Measurements from ENCODE around the gene WDR88. TPM values are rescaled to one million over a fixed set of nuclear protein-coding genes. Genes with fewer than 3 reads are reported as not detected.
"Not testable (repeated sequence)": the region's sequence is repeated elsewhere in the genome, so short reads cannot be mapped to it uniquely, and the experiment has no call there.

Gene WDR88
- total RNA-seq, 4 donors from 2014 or later = not detected

DNA sequence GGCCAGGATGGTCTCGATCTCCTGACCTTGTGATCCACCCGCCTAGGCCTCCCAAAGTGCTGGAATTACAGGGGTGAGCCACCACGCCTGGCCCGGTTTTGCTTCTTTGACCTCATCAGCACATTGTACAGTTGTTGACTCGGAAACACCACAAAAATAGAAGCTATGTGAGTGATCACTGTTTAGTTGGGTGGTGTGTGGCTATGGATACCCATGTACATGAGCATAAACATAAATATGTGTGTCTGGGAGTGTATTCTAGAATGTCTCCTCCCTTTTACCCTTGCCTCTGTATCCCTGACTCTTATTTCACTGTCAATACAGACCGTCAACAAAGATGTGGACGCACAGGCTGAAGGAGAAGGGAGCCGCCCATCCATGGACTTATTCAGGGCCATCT is 14.4 kb upstream of the WDR88 start:
- intact Hi-C loops (cut with DNase I) = no loop called here
- 83 to 97% methylated on average over 8 of the region's 8 CpGs for WGBS, 2 donors
- TF ChIP-seq POLR2A (IDR thresholded peaks at IDR 0.05) = no peak
- TF ChIP-seq, protein P1, sequence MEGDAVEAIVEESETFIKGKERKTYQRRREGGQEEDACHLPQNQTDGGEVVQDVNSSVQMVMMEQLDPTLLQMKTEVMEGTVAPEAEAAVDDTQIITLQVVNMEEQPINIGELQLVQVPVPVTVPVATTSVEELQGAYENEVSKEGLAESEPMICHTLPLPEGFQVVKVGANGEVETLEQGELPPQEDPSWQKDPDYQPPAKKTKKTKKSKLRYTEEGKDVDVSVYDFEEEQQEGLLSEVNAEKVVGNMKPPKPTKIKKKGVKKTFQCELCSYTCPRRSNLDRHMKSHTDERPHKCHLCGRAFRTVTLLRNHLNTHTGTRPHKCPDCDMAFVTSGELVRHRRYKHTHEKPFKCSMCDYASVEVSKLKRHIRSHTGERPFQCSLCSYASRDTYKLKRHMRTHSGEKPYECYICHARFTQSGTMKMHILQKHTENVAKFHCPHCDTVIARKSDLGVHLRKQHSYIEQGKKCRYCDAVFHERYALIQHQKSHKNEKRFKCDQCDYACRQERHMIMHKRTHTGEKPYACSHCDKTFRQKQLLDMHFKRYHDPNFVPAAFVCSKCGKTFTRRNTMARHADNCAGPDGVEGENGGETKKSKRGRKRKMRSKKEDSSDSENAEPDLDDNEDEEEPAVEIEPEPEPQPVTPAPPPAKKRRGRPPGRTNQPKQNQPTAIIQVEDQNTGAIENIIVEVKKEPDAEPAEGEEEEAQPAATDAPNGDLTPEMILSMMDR (IDR thresholded peaks at IDR 0.05) = no peak

DNA sequence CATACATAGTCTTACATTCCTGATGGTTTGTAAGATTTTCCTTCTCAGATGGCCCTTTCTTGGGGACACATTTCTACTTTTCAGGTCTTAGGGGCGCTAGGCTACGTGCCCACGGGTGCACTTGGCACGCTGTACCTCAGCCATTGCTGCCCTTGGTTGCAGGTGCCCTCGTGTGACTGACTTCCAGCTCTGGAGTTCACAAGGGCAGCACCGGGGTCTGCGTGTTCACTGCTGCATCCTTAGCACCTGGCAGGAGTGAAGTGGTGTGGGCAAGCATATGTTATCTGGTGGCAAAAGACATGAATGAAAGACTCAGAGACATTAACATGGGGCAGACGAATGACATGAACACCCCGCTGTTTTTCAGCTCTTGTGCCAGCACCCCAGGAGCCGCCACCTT is 13.3 kb upstream of the WDR88 start:
- DNase-seq = no peak
- 95 to 96% methylated on average over 10 of the region's 10 CpGs for WGBS, 2 donors
- Histone ChIP-seq H3K4me1 (no peaks in the 10 kb centered on the region), H3K4me3 (replicated peaks in 1 of 3) (no peak overlapping the region), H3K27ac (no peak overlapping the region), H3K27me3 (no peaks in the 10 kb centered on the region), H3K36me3 (peaks cover 32 to 35% of the 10 kb centered on the region in 2 donors), H3K9me3 (no peaks in the 10 kb centered on the region)
- no peak for TF ChIP-seq POLR2A (IDR thresholded peaks at IDR 0.05)
- TF ChIP-seq, protein P1 (IDR thresholded peaks at IDR 0.05) = no peak
- intact Hi-C loops (cut with DNase I) = no loop called here

More for the DNA sequence above, 14.4 kb upstream of the WDR88 start:
- Histone ChIP-seq H3K36me3 (peaks cover 32 to 47% of the 10 kb centered on the region in 2 donors), H3K4me1 (no peaks in the 10 kb centered on the region), H3K27ac (no peak overlapping the region), H3K4me3 (replicated peaks in 1 of 3) (no peak overlapping the region), H3K9me3 (no peaks in the 10 kb centered on the region), H3K27me3 (no peaks in the 10 kb centered on the region)
- no peak for DNase-seq

DNA sequence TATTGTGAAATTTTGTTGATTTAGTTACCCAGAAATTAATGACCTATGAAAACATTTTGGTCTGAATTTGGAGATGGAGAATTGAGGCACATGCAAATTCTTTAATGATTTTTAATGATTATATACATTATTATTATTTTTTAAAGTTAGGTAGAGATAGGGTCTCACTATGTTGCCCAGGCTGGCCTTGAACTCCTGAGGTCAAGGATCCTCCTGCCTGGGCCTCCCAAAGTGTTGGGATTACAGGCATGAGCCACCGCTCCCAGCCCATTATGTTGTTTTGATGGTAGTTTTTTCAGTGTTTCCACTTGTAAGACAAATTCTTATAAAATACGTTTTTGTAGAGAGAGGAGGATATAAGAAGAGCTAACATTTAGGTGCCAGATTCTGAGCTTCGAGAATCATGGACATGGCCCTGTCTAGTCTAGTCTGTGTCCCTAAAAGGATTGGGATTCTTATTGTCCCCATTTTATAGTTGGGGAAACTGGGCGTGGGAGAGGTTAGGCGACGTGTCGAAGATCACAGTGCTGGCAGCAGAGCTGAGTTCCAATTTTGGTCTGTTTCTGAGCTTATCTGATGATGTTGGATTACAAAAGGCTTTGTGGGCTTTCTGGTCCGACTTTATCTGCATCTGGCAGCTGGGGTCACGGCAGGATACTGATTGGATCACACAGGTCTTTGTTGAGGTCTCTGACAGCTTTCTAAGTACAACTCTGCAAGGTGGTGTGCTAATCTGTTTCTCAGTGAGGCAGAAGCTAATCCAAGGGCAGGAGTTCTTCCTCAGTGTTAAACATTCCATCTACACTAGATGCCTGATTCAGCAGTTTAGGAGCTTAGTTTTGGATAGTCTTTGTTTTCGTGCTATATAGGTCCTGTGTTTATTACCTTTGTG is 7.5 kb upstream of the WDR88 start:
- H3K36me3 ChIP-seq = peaks cover 8 to 19% of the 10 kb centered on the region in 2 donors
- no peak for DNase-seq
- H3K9me3 ChIP-seq = no peaks in the 10 kb centered on the region
- H3K4me3 ChIP-seq (replicated peaks in 1 of 3) = no peak overlapping the region
- no peaks in the 10 kb centered on the region for H3K4me1 ChIP-seq
- TF ChIP-seq, protein P1 (IDR thresholded peaks at IDR 0.05) = no peak
- TF ChIP-seq POLR2A (IDR thresholded peaks at IDR 0.05) = no peak
- H3K27ac ChIP-seq = no peak overlapping the region
- no peaks in the 10 kb centered on the region for H3K27me3 ChIP-seq
- intact Hi-C loops (cut with DNase I) = loop anchor here (5.0 kb wide), 1 partner anchor 147 kb away; no protein-coding TSS in a partner anchor
- 83 to 85% methylated on average over 10 of the region's 10 CpGs for whole genome bisulfite sequencing, 2 donors

DNA sequence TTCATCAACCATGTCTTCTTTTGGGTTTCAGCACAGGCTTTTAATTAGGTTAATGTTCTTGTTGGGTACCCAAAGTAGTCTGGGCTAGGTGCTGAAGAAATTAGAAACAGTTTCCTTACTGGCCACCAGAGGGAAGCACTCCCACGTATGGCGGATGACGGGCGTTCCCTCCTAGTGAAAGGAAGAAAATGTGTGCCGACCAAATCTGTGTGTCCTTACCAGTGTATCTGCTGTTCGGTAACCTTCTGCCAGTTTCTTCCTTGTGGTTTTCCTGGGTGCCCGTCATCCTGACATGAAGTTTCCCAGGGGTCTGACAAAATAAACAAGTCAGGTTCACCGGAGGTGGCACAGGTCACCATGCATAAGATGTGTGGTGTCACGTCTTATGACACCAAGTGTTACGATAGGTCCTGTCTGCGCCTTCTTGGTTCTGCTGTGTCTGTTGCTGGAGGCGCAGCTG is 6.0 kb upstream of the WDR88 start:
- 40 to 46% methylated on average over 12 of the region's 12 CpGs for WGBS, 2 donors
- no peaks in the 10 kb centered on the region for H3K27me3 ChIP-seq
- no peaks in the 10 kb centered on the region for H3K4me1 ChIP-seq
- no peak overlapping the region for H3K4me3 ChIP-seq (replicated peaks in 1 of 3)
- no peak overlapping the region for H3K27ac ChIP-seq
- H3K36me3 ChIP-seq = peaks cover 15 to 25% of the 10 kb centered on the region in 2 donors
- intact Hi-C loops (cut with DNase I) = no loop called here
- no peaks in the 10 kb centered on the region for H3K9me3 ChIP-seq
- TF ChIP-seq POLR2A (IDR thresholded peaks at IDR 0.05) = no peak
- TF ChIP-seq, protein P1 (IDR thresholded peaks at IDR 0.05) = peak; percentile 52 to 84 (median 62)
- DNase-seq = peak; percentile 45 to 51

DNA sequence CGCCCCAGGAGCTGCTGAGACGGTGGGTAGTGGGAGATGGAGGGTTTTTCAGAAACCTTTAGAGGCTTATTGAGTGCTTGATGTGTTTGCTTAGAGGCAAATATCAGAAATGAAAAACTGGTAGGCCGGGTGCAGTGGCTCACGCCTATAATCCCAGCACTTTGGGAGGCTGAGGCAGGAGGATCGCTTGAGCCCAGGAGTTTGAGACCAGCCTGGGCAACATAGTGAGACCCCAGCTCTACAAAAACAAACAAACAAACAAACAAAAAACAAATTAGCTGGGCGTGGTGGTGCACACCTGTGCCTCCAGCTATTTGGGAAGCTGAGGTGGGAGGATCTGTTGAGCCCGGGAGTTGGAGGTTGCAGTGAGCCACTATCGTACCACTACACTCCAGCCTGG is 5.2 kb upstream of the WDR88 start:
- peaks cover 16 to 25% of the 10 kb centered on the region in 2 donors for H3K36me3 ChIP-seq
- whole genome bisulfite sequencing, 2 donors = 92 to 93% methylated on average over 8 of the region's 8 CpGs

More for the DNA sequence above, 5.2 kb upstream of the WDR88 start:
- H3K27me3 ChIP-seq; H3K27ac ChIP-seq; DNase-seq; intact Hi-C loops (cut with DNase I); H3K4me1 ChIP-seq; H3K4me3 ChIP-seq (replicated peaks in 1 of 3); H3K9me3 ChIP-seq: not testable (repeated sequence)
